ENCODE results near the gene AATK. TPM values are rescaled to one million over a fixed set of nuclear protein-coding genes. Genes with fewer than 3 reads are reported as not detected.

AATK gene
- total RNA-seq, 1 experiment from 2014 or later = 4.4 TPM

GRCh38 chr17:81116704-81117103 is 49.3 kb downstream of the AATK start:
- Histone ChIP-seq H4K20me1 (ENCODE audit: insufficient read depth) (no peaks in the 10 kb centered on the region), H3K9ac (ENCODE audit: low read length) (no peak overlapping the region), H3K4me3 (replicated peaks in 1 of 2; ENCODE audit: low read depth in 1 of 2, low read length in 2 of 2) (no peak overlapping the region), H3K9me3 (ENCODE audit: control insufficient read depth in 1 of 2, insufficient read depth in 1 of 2, low read depth in 1 of 2, low read length in 2 of 2) (no peaks in the 10 kb centered on the region), H3K4me1 (ENCODE audit: control insufficient read depth in 1 of 2, insufficient read depth in 2 of 2, low read length in 2 of 2) (peaks cover 10 to 31% of the 10 kb centered on the region in 2 experiments), H3K36me3 (ENCODE audit: control insufficient read depth in 1 of 2, insufficient read depth in 2 of 2, low read length in 2 of 2) (peaks cover 0 to 5% of the 10 kb centered on the region in 2 experiments; a peak in 1 of 4 replicates), H3K27me3 (ENCODE audit: insufficient read depth, low read length) (no peaks in the 10 kb centered on the region), H3K4me2 (ENCODE audit: low read length) (no peak overlapping the region), H3K79me2 (ENCODE audit: insufficient read depth, low read length) (peaks cover 13% of the 10 kb centered on the region; the same call in 1 of the 2 replicates), H3K27ac (ENCODE audit: low read depth, low read length) (peak overlapping the region; percentile 13; the same call in 1 of the 2 replicates), H3K9me2 (ENCODE audit: insufficient read depth) (no peaks in the 10 kb centered on the region), H2AFZ (ENCODE audit: low read depth, low read length, poor library complexity, severe bottlenecking) (no peak overlapping the region)
- DNase-seq (ENCODE audit: low read depth, low spot score) (no peak), ATAC-seq (no peak)
- CTCF ChIA-PET = no interaction called here
- intact Hi-C loops (cut with micrococcal nuclease) = no loop called here
- POLR2A ChIA-PET = interaction anchor here (1.3 kb wide), 1 partner anchor 126 kb away, joined by 4 read pairs; the partner anchor contains the start of gene CHMP6
- TF ChIP-seq MAX (IDR thresholded peaks at IDR 0.05) (no peak), RAD21 (IDR thresholded peaks at IDR 0.05; ENCODE audit: low read depth) (no peak), TCF7L2 (IDR thresholded peaks at IDR 0.05; ENCODE audit: borderline replicate concordance, extremely low read depth, insufficient read depth, insufficient read length) (no peak), YY1 (IDR thresholded peaks at IDR 0.05; ENCODE audit: extremely low read depth, insufficient replicate concordance, low read depth, low read length) (no peak), CEBPB (IDR thresholded peaks at IDR 0.05; ENCODE audit: low read depth) (no peak), ATF3 (IDR thresholded peaks at IDR 0.05) (no peak), ZNF274 (IDR thresholded peaks at IDR 0.05; ENCODE audit: low read depth, low read length) (no peak), SP1 (IDR thresholded peaks at IDR 0.05; ENCODE audit: low read depth) (no peak), ELF1 (IDR thresholded peaks at IDR 0.05; ENCODE audit: borderline replicate concordance, low read depth) (no peak), EGR1 (IDR thresholded peaks at IDR 0.05; ENCODE audit: low read depth) (no peak), CBX3 (IDR thresholded peaks at IDR 0.05; ENCODE audit: low read depth) (no peak), JUND (IDR thresholded peaks at IDR 0.05) (no peak), EZH2 (IDR thresholded peaks at IDR 0.05) (no peak), POLR2A (IDR thresholded peaks at IDR 0.05; ENCODE audit: borderline replicate concordance, extremely low read depth, insufficient read depth, insufficient read length) (no peak), SRF (IDR thresholded peaks at IDR 0.05; ENCODE audit: low read depth) (no peak)
- no TSS peak for BruUV-seq (replicated peaks)
- RAD21 ChIA-PET (ENCODE audit: low non-redundant PET in 1 of 2, low total read pairs in 2 of 2, uncharacterized antibody in 2 of 2, unreplicated experiment in 2 of 2) = interaction anchor here in 1 of 2 experiments (0.6 kb wide), 1 partner anchor 260 kb away, joined by 3 read pairs; no protein-coding TSS in a partner anchor

Data from HCT116 (cell line).